22Rv1 (cell line): ENCODE measurements around the gene FOLR2.
"Not testable (repeated sequence)": the region's sequence is repeated elsewhere in the genome, so short reads cannot be mapped to it uniquely, and the experiment has no call there.

ENCODE experiments used
- H3K27ac ChIP-seq: fragments of 450-650 bp; 2 replicates; pipeline ENCODE4 v1.5.1; 2017
- ZFX ChIP-seq: fragments of 450-650 bp; IDR thresholded peaks from 2 replicates; pipeline ENCODE4 v1.6.1; 2017; ENCODE audit warnings: antibody characterized with exemption, borderline replicate concordance
- TF ChIP-seq, protein P1 (sequence below): fragments of 450-650 bp; IDR thresholded peaks from 2 replicates; pipeline ENCODE4 v1.5.1; 2017; ENCODE audit warnings: mild to moderate bottlenecking

The FOLR2 gene

DNA sequence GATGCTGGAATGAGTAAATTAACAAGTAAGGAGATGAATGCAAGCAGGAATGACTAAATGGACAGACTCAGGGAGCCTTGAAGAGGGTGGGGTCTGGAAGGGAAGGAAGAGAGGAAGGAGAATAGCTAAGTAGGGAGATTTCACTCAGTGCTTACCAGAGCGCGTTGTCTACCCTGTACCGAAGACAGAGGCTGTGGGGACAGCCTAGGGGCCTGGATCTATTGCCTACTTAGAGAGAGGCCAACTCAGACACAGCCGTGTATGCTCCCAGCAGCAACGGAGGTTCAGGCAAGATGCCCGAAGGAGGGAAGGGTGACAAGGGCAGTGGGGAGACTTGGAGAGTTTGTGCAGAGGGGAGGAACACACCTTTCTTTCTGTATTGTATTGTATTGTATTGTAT is at the start of gene FOLR2:
FOLR2 (plus strand) TSS at position 157 of the 400 bp plus-strand sequence. CDS start 1,791 bp downstream, outside the sequence.
- no peak for TF ChIP-seq ZFX
- TF ChIP-seq, protein P1, sequence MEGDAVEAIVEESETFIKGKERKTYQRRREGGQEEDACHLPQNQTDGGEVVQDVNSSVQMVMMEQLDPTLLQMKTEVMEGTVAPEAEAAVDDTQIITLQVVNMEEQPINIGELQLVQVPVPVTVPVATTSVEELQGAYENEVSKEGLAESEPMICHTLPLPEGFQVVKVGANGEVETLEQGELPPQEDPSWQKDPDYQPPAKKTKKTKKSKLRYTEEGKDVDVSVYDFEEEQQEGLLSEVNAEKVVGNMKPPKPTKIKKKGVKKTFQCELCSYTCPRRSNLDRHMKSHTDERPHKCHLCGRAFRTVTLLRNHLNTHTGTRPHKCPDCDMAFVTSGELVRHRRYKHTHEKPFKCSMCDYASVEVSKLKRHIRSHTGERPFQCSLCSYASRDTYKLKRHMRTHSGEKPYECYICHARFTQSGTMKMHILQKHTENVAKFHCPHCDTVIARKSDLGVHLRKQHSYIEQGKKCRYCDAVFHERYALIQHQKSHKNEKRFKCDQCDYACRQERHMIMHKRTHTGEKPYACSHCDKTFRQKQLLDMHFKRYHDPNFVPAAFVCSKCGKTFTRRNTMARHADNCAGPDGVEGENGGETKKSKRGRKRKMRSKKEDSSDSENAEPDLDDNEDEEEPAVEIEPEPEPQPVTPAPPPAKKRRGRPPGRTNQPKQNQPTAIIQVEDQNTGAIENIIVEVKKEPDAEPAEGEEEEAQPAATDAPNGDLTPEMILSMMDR = no peak
- no peak within 1 kb of the TSS for H3K27ac ChIP-seq

DNA sequence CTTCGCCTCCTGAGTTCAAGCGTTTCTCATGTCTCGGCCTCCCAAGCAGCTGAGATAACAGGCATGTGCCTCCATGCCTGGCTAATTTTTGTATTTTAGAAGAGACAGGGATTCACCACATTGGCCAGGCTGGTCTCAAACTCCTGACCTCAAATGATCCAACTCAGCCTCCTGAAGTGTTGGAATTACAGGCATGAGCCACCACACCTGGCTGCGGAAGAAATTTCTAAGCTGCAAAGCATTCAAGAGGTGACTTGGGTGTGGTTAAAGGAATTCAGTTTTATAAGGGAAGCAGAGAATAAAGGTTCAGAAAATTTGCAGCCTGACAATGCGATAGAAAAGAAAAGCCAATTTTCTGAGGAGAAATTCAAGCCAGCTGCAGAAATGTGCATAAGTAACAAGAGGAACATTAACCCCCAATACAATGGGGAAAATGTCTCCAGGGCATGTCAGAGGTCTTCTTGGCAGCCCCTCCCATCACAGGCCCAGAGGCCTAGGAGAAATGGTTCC is 47.5 kb upstream of the FOLR2 start:
- H3K27ac ChIP-seq = not testable (repeated sequence)

DNA sequence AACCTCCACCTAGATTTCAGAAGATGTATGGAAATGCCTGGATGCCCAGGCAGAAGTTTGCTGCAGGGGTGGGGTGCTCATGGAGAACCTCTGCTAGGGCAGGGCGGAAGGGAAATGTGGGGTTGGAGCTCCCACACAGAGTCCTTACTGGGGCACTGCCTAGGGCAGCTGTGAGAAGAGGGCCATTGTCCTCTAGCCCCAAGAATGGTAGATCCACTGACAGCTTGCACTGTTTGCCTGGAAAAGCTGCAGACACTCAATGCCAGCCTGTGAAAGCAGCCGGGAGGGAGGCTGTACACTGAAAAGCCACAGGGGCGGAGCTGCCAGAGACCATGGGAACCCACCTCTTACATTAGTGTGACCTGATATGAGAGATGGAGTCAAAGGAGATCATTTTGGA is 46.8 kb upstream of the FOLR2 start:
- not testable (repeated sequence) for H3K27ac ChIP-seq

DNA sequence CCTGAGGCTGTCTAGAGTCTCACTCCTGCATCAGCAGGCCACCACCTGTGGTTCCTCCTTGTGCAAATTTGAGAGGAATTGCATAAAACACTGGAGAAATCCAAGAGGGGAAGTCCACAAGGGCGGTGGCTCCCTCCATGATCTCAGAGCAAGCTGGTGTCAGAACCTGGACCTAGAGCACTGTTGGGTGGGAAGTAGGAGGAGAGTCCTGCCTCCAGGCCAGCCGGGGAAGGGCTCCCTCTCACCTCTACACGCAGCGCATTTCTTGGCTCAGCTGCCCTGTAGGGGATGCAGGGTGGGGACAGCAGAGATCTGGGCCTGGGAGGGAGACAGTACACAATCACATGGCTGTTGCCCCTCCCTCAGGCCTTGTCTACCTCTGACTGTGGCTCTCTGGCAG is 44.6 kb upstream of the FOLR2 start:
- H3K27ac ChIP-seq = not testable (repeated sequence)

DNA sequence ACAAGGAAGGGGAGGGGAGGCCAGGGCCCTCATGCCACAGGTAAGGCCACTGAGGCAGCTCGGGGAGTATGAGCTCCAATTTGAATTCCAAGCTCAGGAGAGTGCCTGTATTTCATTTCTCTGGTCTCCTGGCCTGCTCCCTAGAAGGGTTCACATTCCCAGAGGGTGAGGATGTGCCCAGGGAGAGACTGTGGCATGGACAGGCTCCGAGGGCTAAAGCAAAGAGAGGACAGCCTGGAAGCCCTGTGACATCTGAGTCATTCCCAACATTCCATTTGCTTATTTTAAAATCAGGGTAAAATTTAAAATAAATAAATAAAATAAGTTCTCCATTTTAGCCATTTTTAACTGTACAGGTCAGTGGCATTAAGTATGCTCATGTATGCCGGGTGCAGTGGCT is 43.3 kb upstream of the FOLR2 start:
- H3K27ac ChIP-seq = no peak overlapping the region

DNA sequence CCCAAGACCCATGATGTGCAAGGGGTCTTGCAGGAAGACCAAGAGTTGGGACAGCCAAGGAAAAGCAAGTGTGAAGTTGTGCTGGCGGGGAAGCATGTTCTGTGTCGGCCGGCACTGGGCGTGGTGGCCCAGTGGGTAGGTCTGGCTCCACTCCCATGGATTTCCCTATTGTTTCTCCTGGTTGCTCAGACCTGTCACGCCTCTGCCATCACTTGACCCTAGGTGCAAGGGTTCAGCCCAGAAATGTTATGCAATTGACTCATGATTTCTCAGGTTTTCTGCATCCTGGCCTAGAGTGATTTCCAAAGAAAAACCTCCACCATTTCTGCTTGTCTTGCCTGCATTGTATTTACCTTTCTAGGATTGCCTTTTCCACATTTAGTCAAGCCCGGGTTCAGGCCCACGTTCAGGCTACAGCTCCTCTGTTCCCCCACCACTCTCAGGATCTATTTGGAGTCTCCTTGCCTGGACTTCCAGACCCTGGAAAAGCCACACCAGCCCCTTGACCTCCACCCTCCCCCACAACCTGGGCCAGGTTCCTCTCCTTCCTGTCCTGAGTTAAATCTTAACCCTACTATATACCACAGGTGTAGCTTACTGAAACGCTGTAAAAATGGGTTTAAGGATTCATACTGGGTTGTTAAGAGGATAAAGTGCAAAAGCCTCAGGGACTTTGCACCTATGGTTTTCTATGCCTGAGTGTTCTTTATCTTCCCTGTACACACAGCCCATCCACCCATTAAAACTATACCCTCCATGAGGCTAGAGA is 42.1 kb upstream of the FOLR2 start:
- no peak for TF ChIP-seq ZFX
- TF ChIP-seq, protein P1 = no peak
- H3K27ac ChIP-seq = no peak overlapping the region

More for the DNA sequence above, 43.3 kb upstream of the FOLR2 start:
- no peak for TF ChIP-seq ZFX
- TF ChIP-seq, protein P1 = no peak

DNA sequence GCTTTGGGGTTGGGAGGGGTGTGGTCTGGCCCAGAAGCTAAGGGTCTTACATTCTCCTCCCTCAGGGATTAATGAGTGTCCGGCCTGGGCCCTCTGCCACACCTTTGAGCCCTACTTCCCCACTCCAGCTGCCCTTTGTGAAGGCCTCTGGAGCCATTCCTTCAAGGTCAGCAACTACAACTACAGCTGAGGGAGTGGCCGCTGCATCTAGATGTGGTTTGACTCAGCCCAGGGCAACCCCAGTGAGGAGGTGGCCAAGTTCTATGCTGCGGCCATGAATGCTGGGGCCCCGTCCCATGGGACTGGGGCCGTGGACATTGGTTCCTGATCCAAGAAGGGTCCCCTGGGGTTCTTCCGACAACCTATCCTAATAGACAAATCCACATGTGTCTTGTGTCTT is 38.9 kb upstream of the FOLR2 start:
- TF ChIP-seq ZFX = no peak
- TF ChIP-seq, protein P1 = no peak
- no peak overlapping the region for H3K27ac ChIP-seq

DNA sequence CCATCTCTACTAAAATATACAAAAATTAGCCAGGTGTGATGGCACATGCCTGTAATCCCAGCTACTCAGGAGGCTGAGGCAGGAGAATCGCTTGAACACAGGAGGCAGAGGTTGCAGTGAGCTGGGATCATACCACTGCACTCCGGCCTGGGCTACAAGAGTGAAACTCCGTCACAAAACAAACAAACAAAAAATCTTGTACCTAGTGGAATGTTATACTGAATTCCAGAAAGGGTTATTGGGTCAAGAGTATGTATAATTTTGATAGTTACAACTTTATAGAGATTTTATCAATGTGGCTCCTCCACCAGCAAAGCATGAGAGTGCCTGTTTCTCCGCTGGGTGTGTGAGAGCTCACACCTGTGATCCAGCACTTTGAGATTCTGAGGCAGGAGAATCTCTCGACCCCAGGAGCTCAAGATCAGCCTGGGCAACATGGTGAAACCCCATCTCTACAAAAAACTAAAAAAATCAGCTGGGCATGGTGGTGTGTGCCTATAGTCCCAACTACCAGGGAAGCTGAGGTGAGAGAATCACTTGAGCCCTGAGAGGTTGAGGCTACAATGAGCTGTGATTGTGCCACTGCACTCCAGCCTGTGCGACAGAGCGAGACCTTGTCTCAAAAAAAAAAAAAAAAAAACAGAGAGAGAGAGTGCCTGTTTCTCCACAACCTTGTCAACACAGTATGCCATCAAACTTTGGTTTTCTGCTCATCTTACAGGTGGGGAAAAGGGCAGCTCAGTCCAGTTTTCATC is 37.4 kb upstream of the FOLR2 start:
- H3K27ac ChIP-seq = no peak overlapping the region
- TF ChIP-seq, protein P1 = no peak
- no peak for TF ChIP-seq ZFX
